Stimulated activated naive B cell treated with anti-CD40 and anti-IgM and Interleukin-4, amounts not matched to agents 10 μg/mL and 1 μg/mL and 100 μg/mL, for 72 hours (primary cell): Measurements from ENCODE around the gene AFDN.

ENCODE experiments used
- ATAC-seq, 2 donors: fragments of 150-1000 bp; cut with Tn5 transposase; replicated peaks; 2 replicates each; pipeline ENCODE4 v1.10.0; 2021; ENCODE audit warnings: moderate library complexity in 1 of 2
- DNase-seq: peaks from one replicate; pipeline ENCODE4 v3.0.0; 2021
- H3K27ac Mint-ChIP-seq: one replicate; pipeline ENCODE4 v1.8.0; 2022; ENCODE audit warnings: mild to moderate bottlenecking, mixed read lengths
- H3K27me3 Mint-ChIP-seq, 2 donors: one replicate each; pipeline ENCODE4 v1.8.0; 2022; ENCODE audit warnings: mixed read lengths in 2 of 2
- H3K36me3 Mint-ChIP-seq, 2 donors: one replicate each; pipeline ENCODE4 v1.8.0; 2022; ENCODE audit warnings: mixed read lengths in 2 of 2, mild to moderate bottlenecking in 1 of 2
- H3K4me1 Mint-ChIP-seq, 2 donors: one replicate each; pipeline ENCODE4 v1.8.0; 2022; ENCODE audit warnings: mixed read lengths in 2 of 2, mild to moderate bottlenecking in 1 of 2
- H3K4me3 Mint-ChIP-seq, 2 donors: one replicate each; pipeline ENCODE4 v1.8.0; 2022; ENCODE audit warnings: mild to moderate bottlenecking in 2 of 2, mixed read lengths in 2 of 2, moderate library complexity in 1 of 2
- H3K9me3 Mint-ChIP-seq, 2 donors: one replicate each; pipeline ENCODE4 v1.8.0; 2022; ENCODE audit warnings: mixed read lengths in 2 of 2, mild to moderate bottlenecking in 1 of 2

Gene AFDN

GRCh38 chr6:167877994-167878779, 51.5 kb downstream of the AFDN start:
- H3K9me3 Mint-ChIP-seq = no peaks in the 10 kb centered on the region
- peaks cover 3% of the 10 kb centered on the region in 2 donors for H3K36me3 Mint-ChIP-seq
- no peak for ATAC-seq

GRCh38 chr6:167879612-167880011, 52.9 kb downstream of the AFDN start:
- DNase-seq (no peak), ATAC-seq (no peak)
- no peaks in the 10 kb centered on the region for H3K9me3 Mint-ChIP-seq
- H3K4me1 Mint-ChIP-seq = no peaks in the 10 kb centered on the region
- H3K27me3 Mint-ChIP-seq = peaks cover 0 to 9% of the 10 kb centered on the region in 2 donors
- H3K27ac Mint-ChIP-seq = no peak overlapping the region
- peaks cover 3% of the 10 kb centered on the region in 2 donors for H3K36me3 Mint-ChIP-seq
- no peak overlapping the region for H3K4me3 Mint-ChIP-seq

More at GRCh38 chr6:167877994-167878779, 51.5 kb downstream of the AFDN start:
- Mint-ChIP-seq H3K4me1 (no peaks in the 10 kb centered on the region), H3K4me3 (no peak overlapping the region), H3K27ac (no peak overlapping the region), H3K27me3 (peaks cover 0 to 9% of the 10 kb centered on the region in 2 donors)
- DNase-seq = no peak

DNA sequence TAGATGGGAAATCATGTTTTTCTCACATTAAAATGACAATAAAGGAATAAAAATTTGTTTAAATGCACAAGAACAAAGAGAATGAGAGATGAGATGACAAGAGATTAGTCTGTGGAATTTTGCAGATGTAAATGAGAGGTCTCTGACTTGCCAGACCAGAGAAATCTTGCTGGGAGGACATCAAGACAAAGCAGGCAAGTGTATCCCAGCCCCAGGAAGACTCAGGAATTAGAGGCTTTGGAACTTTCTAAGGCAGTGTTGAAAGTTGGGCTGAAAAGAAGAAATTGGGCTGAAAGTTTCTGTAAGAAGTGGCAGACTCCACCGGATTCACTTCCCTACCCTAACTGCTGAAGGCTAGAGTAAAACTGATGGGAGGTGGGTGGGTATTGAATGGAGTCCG, 54.6 kb downstream of the AFDN start:
- Mint-ChIP-seq H3K27ac (no peak overlapping the region), H3K4me3 (no peak overlapping the region), H3K4me1 (no peaks in the 10 kb centered on the region), H3K27me3 (peaks cover 0 to 9% of the 10 kb centered on the region in 2 donors), H3K9me3 (no peaks in the 10 kb centered on the region), H3K36me3 (peaks cover 3% of the 10 kb centered on the region in 2 donors)
- no peak for ATAC-seq
- no peak for DNase-seq

DNA sequence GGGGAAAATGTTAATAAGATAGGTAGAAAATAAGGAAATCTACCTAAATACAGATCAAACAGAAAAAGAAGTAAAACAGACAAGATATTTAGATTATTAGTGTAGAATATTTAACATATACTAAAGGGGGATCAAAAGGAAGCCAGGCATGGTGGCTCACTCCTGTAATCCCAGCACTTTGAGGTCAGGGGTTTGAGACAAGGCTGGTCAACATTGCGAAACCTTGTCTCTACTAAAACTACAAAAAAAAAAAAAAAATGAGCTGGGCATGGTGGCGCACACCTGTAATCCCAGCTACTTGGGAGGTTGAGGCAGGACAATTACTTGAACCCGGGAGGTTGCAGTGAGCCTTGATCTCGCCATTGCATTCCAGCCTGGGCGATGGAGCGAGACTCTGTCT, 55.5 kb downstream of the AFDN start:
- no peaks in the 10 kb centered on the region for H3K4me1 Mint-ChIP-seq
- no peak overlapping the region for H3K27ac Mint-ChIP-seq
- H3K4me3 Mint-ChIP-seq = no peak overlapping the region
- DNase-seq = no peak
- peaks cover 3% of the 10 kb centered on the region in 2 donors for H3K36me3 Mint-ChIP-seq
- H3K9me3 Mint-ChIP-seq = no peaks in the 10 kb centered on the region
- peaks cover 0 to 9% of the 10 kb centered on the region in 2 donors for H3K27me3 Mint-ChIP-seq
- no peak for ATAC-seq

DNA sequence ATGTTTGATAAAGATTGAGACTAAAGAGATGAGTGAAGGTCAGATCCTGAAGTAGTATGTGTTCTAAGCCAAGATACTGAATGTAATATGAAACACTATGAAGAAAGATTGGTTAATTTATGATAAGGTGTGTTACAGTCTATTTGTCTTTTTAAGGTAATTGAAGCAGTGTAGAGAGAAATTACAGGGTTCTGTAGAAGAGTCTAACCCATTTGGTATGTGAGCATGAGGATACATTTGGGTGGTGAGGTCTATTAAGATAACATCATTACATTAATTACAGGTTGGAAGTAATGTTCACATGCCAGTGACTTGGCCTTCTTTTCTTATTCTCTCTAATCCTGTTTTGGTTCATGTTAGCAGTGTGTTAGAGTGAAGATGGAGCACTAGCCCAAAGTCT, 61.4 kb downstream of the AFDN start:
- no peaks in the 10 kb centered on the region for H3K4me1 Mint-ChIP-seq
- ATAC-seq (no peak), DNase-seq (no peak)
- no peak overlapping the region for H3K27ac Mint-ChIP-seq
- H3K4me3 Mint-ChIP-seq = no peak overlapping the region
- no peaks in the 10 kb centered on the region for H3K36me3 Mint-ChIP-seq
- no peaks in the 10 kb centered on the region for H3K9me3 Mint-ChIP-seq
- no peaks in the 10 kb centered on the region for H3K27me3 Mint-ChIP-seq

DNA sequence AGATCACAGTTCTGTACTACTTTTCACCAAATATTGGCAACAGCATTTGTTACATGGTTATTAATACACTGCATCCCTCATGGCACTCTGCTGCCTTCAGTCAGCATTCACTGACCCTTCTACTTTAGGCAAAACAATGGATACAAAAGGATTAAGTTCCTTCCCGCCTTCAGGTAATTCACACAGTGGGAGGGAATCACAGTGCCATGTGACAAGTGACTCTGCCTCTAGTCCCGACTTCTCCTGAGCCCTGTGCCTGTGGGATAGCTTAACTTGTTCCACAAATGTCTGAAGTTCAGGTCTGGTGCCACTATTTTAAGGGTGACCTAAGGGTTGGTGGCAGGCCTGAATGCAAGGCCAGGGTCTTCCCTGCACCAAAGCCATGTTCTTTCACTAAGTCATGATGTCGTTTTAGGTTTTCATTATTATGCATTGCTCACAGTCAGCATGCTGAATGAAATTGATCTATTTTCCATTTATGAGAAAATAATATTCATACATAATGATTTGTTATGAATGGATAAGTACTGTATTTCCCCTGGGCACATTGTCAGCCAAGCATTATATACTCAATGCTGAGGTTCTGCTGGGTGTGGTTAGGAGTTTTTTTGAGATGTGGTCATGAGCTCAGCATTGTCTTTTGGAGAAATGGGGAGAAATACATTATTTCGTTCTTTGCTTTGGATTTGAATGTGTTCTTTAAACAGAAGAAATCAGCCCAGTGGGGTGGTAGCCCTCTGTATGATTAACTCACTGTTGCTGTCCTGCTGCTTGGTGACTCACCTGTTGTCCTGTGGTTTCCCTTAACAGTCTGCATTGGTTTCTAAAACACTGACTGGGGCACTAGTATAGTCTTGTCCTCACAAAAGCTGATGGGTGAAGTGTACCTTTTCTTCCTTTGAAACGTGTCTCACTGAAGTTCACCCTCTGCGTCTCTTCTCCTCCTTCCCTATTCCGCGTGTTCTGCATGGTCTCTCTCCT, 66.4 kb downstream of the AFDN start:
- peak in 1 of 2 donors; percentile 46 for ATAC-seq
- Mint-ChIP-seq H3K4me1 (no peaks in the 10 kb centered on the region), H3K9me3 (no peaks in the 10 kb centered on the region), H3K36me3 (no peaks in the 10 kb centered on the region), H3K27me3 (no peaks in the 10 kb centered on the region), H3K27ac (no peak overlapping the region), H3K4me3 (no peak overlapping the region)
- no peak for DNase-seq

GRCh38 chr6:167894965-167895364, 68.3 kb downstream of the AFDN start:
- Mint-ChIP-seq H3K4me1 (no peaks in the 10 kb centered on the region), H3K9me3 (no peaks in the 10 kb centered on the region), H3K27ac (no peak overlapping the region), H3K4me3 (no peak overlapping the region), H3K27me3 (no peaks in the 10 kb centered on the region), H3K36me3 (no peaks in the 10 kb centered on the region)
- DNase-seq = no peak
- no peak for ATAC-seq

DNA sequence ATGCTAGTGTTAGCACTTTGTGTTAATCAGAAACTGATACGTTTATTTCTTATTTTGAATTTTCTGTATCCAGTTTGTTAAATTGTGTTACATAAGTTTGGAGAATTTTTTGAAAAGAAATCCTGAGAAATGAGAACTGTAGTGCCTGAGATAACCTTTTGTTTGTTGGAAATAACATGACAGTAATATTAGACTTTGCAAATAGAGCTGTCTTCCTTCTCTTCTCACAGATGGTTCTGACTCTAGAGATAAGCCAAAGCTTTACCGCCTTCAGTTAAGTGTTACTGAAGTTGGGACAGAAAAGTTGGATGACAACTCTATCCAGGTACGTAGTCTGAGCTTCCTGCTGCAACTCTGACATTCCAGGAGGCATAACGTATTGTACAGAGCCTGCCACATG, 69.9 kb downstream of the AFDN start:
- Mint-ChIP-seq H3K27ac (no peak overlapping the region), H3K4me1 (no peaks in the 10 kb centered on the region), H3K27me3 (no peaks in the 10 kb centered on the region), H3K36me3 (no peaks in the 10 kb centered on the region), H3K4me3 (no peak overlapping the region), H3K9me3 (no peaks in the 10 kb centered on the region)
- no peak for DNase-seq
- ATAC-seq = no peak

GRCh38 chr6:167898673-167899311, 72.1 kb downstream of the AFDN start:
- Mint-ChIP-seq H3K27ac (no peak overlapping the region), H3K4me1 (no peaks in the 10 kb centered on the region)

GRCh38 chr6:167904791-167905190, 78.1 kb downstream of the AFDN start:
- Mint-ChIP-seq H3K27ac (no peak overlapping the region), H3K4me3 (no peak overlapping the region), H3K4me1 (peaks cover 0 to 2% of the 10 kb centered on the region in 2 donors), H3K9me3 (no peaks in the 10 kb centered on the region), H3K27me3 (no peaks in the 10 kb centered on the region), H3K36me3 (peaks cover 0 to 9% of the 10 kb centered on the region in 2 donors)
- DNase-seq (no peak), ATAC-seq (no peak)

More at GRCh38 chr6:167898673-167899311, 72.1 kb downstream of the AFDN start:
- H3K36me3 Mint-ChIP-seq = peaks cover 0 to 3% of the 10 kb centered on the region in 2 donors
- H3K4me3 Mint-ChIP-seq = no peak overlapping the region
- no peaks in the 10 kb centered on the region for H3K9me3 Mint-ChIP-seq
- no peaks in the 10 kb centered on the region for H3K27me3 Mint-ChIP-seq
- ATAC-seq (no peak), DNase-seq (no peak)

DNA sequence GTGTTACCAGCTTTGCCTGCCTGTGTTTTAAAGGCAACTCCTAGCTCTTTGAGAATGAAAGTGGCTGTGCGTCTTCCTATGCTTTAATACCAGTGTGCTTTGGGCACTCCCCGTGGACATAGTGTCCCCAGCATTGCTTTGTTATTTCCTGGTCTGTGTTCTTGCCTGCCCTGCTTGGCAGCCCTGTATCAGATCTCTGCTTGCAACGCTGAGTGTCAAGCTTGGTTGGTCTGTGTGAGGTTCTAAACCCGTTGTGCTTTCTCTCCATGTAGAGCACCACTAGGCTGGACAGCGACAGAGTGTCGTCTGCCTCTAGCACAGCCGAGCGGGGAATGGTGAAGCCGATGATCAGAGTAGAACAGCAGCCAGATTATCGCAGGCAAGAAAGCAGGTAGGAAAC, 80.2 kb downstream of the AFDN start:
- DNase-seq = no peak
- no peak overlapping the region for H3K27ac Mint-ChIP-seq
- no peak overlapping the region for H3K4me3 Mint-ChIP-seq
- no peaks in the 10 kb centered on the region for H3K27me3 Mint-ChIP-seq
- no peak for ATAC-seq
- H3K36me3 Mint-ChIP-seq = peaks cover 0 to 9% of the 10 kb centered on the region in 2 donors
- no peaks in the 10 kb centered on the region for H3K9me3 Mint-ChIP-seq
- H3K4me1 Mint-ChIP-seq = peaks cover 0 to 2% of the 10 kb centered on the region in 2 donors

GRCh38 chr6:167907837-167908681, 81.3 kb downstream of the AFDN start:
- no peak overlapping the region for H3K4me3 Mint-ChIP-seq
- H3K4me1 Mint-ChIP-seq = peaks cover 0 to 2% of the 10 kb centered on the region in 2 donors
- H3K9me3 Mint-ChIP-seq = no peaks in the 10 kb centered on the region
- ATAC-seq (no peak), DNase-seq (no peak)
- peaks cover 0 to 9% of the 10 kb centered on the region in 2 donors for H3K36me3 Mint-ChIP-seq
- H3K27ac Mint-ChIP-seq = no peak overlapping the region
- H3K27me3 Mint-ChIP-seq = no peaks in the 10 kb centered on the region

- DNase-seq (no peak), ATAC-seq (no peak)
- Mint-ChIP-seq H3K27me3 (no peaks in the 10 kb centered on the region), H3K4me1 (no peaks in the 10 kb centered on the region), H3K27ac (no peak overlapping the region), H3K4me3 (no peak overlapping the region), H3K36me3 (no peaks in the 10 kb centered on the region), H3K9me3 (no peaks in the 10 kb centered on the region)
Measured at GRCh38 chr6:167910007-167910406, 83.3 kb downstream of the AFDN start.
